Pancreas (tissue), 10 donors: ENCODE data around the gene KLHL11. TPM values are rescaled to one million over a fixed set of nuclear protein-coding genes. Genes with fewer than 3 reads are reported as not detected.
"Not testable (repeated sequence)": the region's sequence is repeated elsewhere in the genome, so short reads cannot be mapped to it uniquely, and the experiment has no call there.

ENCODE experiments used
- ATAC-seq, 4 donors: fragments of 200-7000 bp; cut with Tn5 transposase; one replicate each; pipeline versions ENCODE4 v1.8.0 to v1.9.1; 2020; ENCODE audit warnings: mild to moderate bottlenecking in 4 of 4, moderate library complexity in 4 of 4
- DNase-seq, 6 donors: peaks; one replicate each; pipeline ENCODE4 v3.0.0-alpha.2; 2020
- FAIRE-seq: peaks from 2 replicates; lab custom pipeline; 2012; peaks lifted over from hg19 to GRCh38; lab: Jason Lieb, UNC
- H3K27ac ChIP-seq, 4 donors: fragments of 200-600 bp; sonication (generic); 1 replicate in 3 of 4; 2 replicates in 1 of 4; pipeline versions ENCODE4 v1.5.0 to v1.8.0; 2020
- H3K27me3 ChIP-seq, 4 donors: fragments of 200-600 bp; one replicate each; pipeline ENCODE4 v1.8.0; 2021
- H3K36me3 ChIP-seq, 3 donors: fragments of 200-600 bp; sonication (generic) in 1 of 3; one replicate each; pipeline versions ENCODE4 v1.5.0 to v1.8.0; 2020 to 2021
- H3K4me1 ChIP-seq, 3 donors: fragments of 200-600 bp; one replicate each; pipeline ENCODE4 v1.8.0; 2021
- H3K4me3 ChIP-seq, 4 donors: fragments of 200-600 bp; sonication (generic) in 2 of 4; one replicate each; pipeline versions ENCODE4 v1.5.0 to v1.8.0; 2020 to 2021
- H3K9me3 ChIP-seq, 4 donors: fragments of 200-600 bp; one replicate each; pipeline ENCODE4 v1.8.0; 2021
- CTCF ChIP-seq, 4 donors: fragments of 200-600 bp; sonication (generic) in 3 of 4; IDR thresholded peaks; one replicate each; pipeline versions ENCODE4 v1.5.0 to v1.8.0; 2021; ENCODE audit warnings: antibody characterized with exemption in 4 of 4
- WGBS, 2 donors: extraction: QIAGEN DNeasy Blood & Tissue Kit; methylation state at CpG; one replicate each; pipeline ENCODE4 v1.1.7; 2013; 5-methylcytosine and 5-hydroxymethylcytosine counted together
- intact Hi-C, 3 donors: fragments of 100-400 bp; cut with DNase I; formaldehyde crosslinking; loops; one replicate each; pipeline versions ENCODE4 v1.11.1 to v1.14.2; 2022
- polyA plus RNA-seq, 2 donors: library from polyadenylated mRNA; stranded (reverse); fragments of 200-250 nt; gene quantifications; one replicate each; pipeline ENCODE4 v1.2.3, GENCODE V29; 2013
- total RNA-seq, 6 donors: library from RNA; stranded (reverse); fragmentation: NEBNext Ultra II Directional in 4 of 6; extraction: Animal tissue kit (Norgen Biotek cat#: 25700) in 4 of 6; gene quantifications; one replicate each; pipeline versions ENCODE4 v1.2.1 to v1.2.4, GENCODE V29; 2021 to 2023
- donor health status: healthy with polysubstance abuse.
- donor health status: DM: no; HTN: no; CAD: no; lungs with moderate emphysema.
- donor health status: DM: no; HTN: no; CAD: no.
- donor health status: control.
- donor health status: control.
- donor health status: Bipolar disorder and iron deficiency.
- donor health status: DM: yes; HTN: yes; CAD: no.
- donor health status: DM: no; HTN: no; CAD: no.
- donor health status: DM: no; HTN: no; CAD: no.
- donor health status: DM: yes; HTN: yes; CAD: no.

The KLHL11 gene
- total and polyA plus RNA-seq, 8 donors: 0.61 to 7.8 (median 5.2) TPM

- H3K27ac ChIP-seq: peak overlapping the region in 2 of 4 donors; percentile 17 to 35
- H3K27me3 ChIP-seq: no peaks in the 10 kb centered on the region
- no peaks in the 10 kb centered on the region for H3K9me3 ChIP-seq
- H3K4me3 ChIP-seq: peak overlapping the region; percentile 56 to 93 (median 84)
- FAIRE-seq (no peak), ATAC-seq (peak in 1 of 4 donors; percentile 2), DNase-seq (peak in 1 of 6 donors; percentile 26)
- peaks cover 0 to 7% (median 0%) of the 10 kb centered on the region in 3 donors for H3K36me3 ChIP-seq
- no peak for TF ChIP-seq CTCF (IDR thresholded peaks at IDR 0.05)
- 34 to 38% methylated on average over 21 of the region's 21 CpGs for WGBS, 2 donors
- intact Hi-C loops: no loop called here
- peaks cover 0 to 5% (median 5%) of the 10 kb centered on the region in 3 donors for H3K4me1 ChIP-seq
Measured at GRCh38 chr17:41836550-41837196, 28.6 kb downstream of the KLHL11 start.

DNA sequence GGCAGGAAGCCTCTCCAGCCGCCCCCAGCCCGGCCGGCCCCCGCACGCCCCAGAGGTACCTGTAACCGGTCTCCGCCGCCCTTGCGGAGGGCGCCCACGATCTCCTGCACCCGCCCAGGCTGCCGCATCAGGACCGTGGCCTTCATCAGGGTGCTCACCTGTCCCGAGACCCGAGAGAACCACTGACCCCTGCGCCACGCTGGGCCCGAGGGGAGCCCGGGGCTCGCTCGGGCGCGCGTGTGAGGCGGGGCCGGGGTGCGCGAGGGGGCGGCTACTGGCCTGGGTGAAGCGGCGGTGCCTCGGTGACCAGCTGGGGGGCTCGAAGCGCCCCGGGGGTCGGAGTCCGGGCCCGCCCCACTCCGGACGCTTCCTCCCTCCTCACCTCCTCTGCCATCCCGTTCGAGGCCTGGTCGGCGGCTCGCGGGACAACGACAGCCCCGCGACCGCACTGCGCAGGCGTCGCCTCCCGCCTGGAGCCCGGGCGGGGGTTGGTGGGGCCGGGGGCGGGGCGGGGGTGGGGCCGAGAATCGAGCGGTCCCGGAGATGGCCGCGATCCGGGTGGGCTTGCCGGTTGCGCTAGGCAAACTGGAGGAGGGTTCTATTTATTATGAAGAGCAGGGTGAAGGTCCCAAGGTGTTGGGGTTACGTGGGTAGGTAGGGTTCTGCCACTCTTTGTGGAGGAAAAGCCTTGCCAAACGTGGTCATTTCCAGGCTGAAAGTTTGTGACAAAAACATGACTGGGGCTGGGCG, 29.2 kb downstream of the KLHL11 start, which contains the start of gene NT5C3B:
Gene NT5C3B (minus strand): TSS at position 433 of the 750 bp plus-strand sequence. CDS start 39 bp downstream, at position 394.
- 1% methylated on average over 55 to 72 of the region's 72 CpGs for WGBS, 2 donors
- H3K27ac ChIP-seq: peak within 1 kb of the TSS in 3 of 4 donors; percentile 4 to 44 (median 17)
- H3K27me3 ChIP-seq: no peaks in the 10 kb centered on the region
- H3K9me3 ChIP-seq: no peaks in the 10 kb centered on the region
- ATAC-seq: peak; percentile 94 to 98 (median 96)
- H3K4me1 ChIP-seq: peaks cover 0 to 5% (median 5%) of the 10 kb centered on the region in 3 donors
- FAIRE-seq: no peak
- no peak for TF ChIP-seq CTCF (IDR thresholded peaks at IDR 0.05)
- peak; percentile 58 to 87 (median 74) for DNase-seq
- H3K4me3 ChIP-seq: peak within 1 kb of the TSS; percentile 56 to 93 (median 84)
- peaks cover 0 to 12% (median 0%) of the 10 kb centered on the region in 3 donors for H3K36me3 ChIP-seq
- intact Hi-C loops: no loop called here

DNA sequence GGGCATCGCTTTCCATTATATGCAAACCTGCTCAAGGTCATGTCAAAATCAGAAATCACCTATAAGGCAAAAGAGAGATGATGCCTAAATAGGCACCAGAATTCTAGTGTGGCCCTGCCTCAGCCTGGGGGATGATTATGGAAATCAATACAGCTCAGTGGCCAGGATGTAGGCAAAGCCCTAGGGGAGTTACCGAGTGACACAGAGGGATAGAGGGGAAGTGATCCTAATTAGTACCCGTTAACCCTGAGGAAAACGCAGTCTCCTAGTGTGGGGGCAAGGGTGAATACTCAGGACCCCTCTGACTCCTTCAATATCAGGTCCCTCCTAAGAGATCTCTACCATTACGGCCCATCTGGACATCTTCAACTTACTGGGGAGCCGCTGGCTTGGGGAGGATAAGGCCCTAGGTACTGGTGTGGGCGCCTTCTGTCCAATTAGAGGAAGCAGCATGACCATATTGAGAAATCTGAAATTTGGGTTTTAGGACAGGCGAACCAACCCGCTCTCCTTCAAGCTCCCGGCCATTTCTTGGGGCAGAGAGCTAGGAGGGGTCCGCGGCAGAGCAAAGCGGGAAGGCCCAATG, 29.9 kb downstream of the KLHL11 start:
- no peak for FAIRE-seq
- Histone ChIP-seq H3K4me1 (peaks cover 0 to 5% (median 5%) of the 10 kb centered on the region in 3 donors), H3K27me3 (no peaks in the 10 kb centered on the region), H3K9me3 (no peaks in the 10 kb centered on the region), H3K36me3 (peaks cover 0 to 12% (median 0%) of the 10 kb centered on the region in 3 donors), H3K4me3 (peak overlapping the region; percentile 56 to 93 (median 84)), H3K27ac (peak overlapping the region in 2 of 4 donors; percentile 4 to 44)
- no peak for DNase-seq
- 10 to 11% methylated on average over 13 of the region's 13 CpGs for WGBS, 2 donors
- no peak for TF ChIP-seq CTCF (IDR thresholded peaks at IDR 0.05)
- peak; percentile 17 to 51 (median 49) for ATAC-seq
- intact Hi-C loops: no loop called here

- H3K9me3 ChIP-seq, H3K27me3 ChIP-seq, ATAC-seq, FAIRE-seq, intact Hi-C loops, H3K4me3 ChIP-seq, H3K27ac ChIP-seq, H3K4me1 ChIP-seq: not testable (repeated sequence)
- DNase-seq: peak in 2 of 6 donors; percentile 12 to 18
- WGBS, 2 donors: 81 to 82% methylated on average over 10 of the region's 10 CpGs
- H3K36me3 ChIP-seq: peaks cover 0 to 52% (median 6%) of the 10 kb centered on the region in 3 donors
Measured at GRCh38 chr17:41829961-41830360, 35.3 kb downstream of the KLHL11 start.
